Right atrium auricular region (tissue), 2 donors: ENCODE measurements around the gene KLHL25. TPM values are rescaled to one million over a fixed set of nuclear protein-coding genes. Genes with fewer than 3 reads are reported as not detected.

ENCODE experiments used
- DNase-seq: peaks from one replicate; pipeline ENCODE4 v3.0.0-alpha.2; 2019; ENCODE audit warnings: low spot score
- H3K27ac ChIP-seq, 2 donors: fragments of 200-600 bp; sonication (generic); 1 replicate in 1 of 2; 2 replicates in 1 of 2; pipeline ENCODE4 v1.5.1; 2016 to 2019
- H3K27me3 ChIP-seq, 2 donors: fragments of 200-600 bp; sonication (generic); one replicate each; pipeline versions ENCODE4 v1.5.1 to v1.6.0; 2017 to 2019
- H3K36me3 ChIP-seq: fragments of 200-600 bp; sonication (generic); one replicate; pipeline ENCODE4 v1.5.1; 2016
- H3K4me1 ChIP-seq, 2 donors: fragments of 200-600 bp; sonication (generic); one replicate each; pipeline versions ENCODE4 v1.5.1 to v1.6.0; 2017 to 2019
- H3K4me3 ChIP-seq, 2 donors: fragments of 200-600 bp; sonication (generic); 1 replicate in 1 of 2; 2 replicates in 1 of 2; pipeline ENCODE4 v1.5.1; 2017 to 2019; ENCODE audit warnings: mild to moderate bottlenecking in 1 of 2, moderate library complexity in 1 of 2
- H3K9me3 ChIP-seq, 2 donors: fragments of 200-600 bp; sonication (generic); one replicate each; pipeline ENCODE4 v1.5.1; 2019
- total RNA-seq, 2 donors: library from RNA; depleted of rRNA; stranded (reverse); fragments of >200 nt; gene quantifications; one replicate each; pipeline ENCODE4 v1.1.0, GENCODE V29; 2016
- TF ChIP-seq, protein P1 (sequence below), 2 donors: fragments of 200-600 bp; sonication (generic); IDR thresholded peaks; one replicate each; pipeline ENCODE4 v1.5.1; 2019; ENCODE audit warnings: antibody characterized with exemption in 2 of 2

KLHL25 gene
- total RNA-seq, 2 donors from 2014 or later, result 4.1 TPM

DNA sequence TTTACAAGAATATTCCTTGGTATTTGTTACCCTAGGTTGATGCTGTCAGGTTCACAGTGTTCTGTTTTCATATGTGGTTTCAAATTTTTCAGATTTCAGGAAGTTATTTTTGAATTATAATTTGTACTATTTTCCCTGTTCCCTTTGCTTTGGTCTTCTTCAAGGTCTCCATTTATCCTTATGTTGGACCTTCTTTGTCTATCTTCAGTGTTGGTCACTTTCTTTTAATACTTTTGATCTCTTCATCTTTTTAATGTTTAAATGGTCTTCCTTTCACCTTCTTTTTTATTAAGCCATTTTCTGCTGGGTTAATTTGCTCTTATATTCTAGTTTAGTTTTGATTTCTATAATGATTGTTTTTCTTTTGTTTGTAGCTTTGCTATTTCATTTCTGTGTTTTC, 61.3 kb downstream of the KLHL25 start:
- peaks cover 0 to 15% of the 10 kb centered on the region in 2 donors for H3K9me3 ChIP-seq
- DNase-seq, result no peak
- H3K4me3 ChIP-seq, result no peak overlapping the region
- H3K4me1 ChIP-seq, result peaks cover 0 to 13% of the 10 kb centered on the region in 2 donors
- no peak overlapping the region for H3K27ac ChIP-seq
- TF ChIP-seq, protein P1, sequence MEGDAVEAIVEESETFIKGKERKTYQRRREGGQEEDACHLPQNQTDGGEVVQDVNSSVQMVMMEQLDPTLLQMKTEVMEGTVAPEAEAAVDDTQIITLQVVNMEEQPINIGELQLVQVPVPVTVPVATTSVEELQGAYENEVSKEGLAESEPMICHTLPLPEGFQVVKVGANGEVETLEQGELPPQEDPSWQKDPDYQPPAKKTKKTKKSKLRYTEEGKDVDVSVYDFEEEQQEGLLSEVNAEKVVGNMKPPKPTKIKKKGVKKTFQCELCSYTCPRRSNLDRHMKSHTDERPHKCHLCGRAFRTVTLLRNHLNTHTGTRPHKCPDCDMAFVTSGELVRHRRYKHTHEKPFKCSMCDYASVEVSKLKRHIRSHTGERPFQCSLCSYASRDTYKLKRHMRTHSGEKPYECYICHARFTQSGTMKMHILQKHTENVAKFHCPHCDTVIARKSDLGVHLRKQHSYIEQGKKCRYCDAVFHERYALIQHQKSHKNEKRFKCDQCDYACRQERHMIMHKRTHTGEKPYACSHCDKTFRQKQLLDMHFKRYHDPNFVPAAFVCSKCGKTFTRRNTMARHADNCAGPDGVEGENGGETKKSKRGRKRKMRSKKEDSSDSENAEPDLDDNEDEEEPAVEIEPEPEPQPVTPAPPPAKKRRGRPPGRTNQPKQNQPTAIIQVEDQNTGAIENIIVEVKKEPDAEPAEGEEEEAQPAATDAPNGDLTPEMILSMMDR (IDR thresholded peaks at IDR 0.05), result no peak
- H3K27me3 ChIP-seq, result no peaks in the 10 kb centered on the region
- H3K36me3 ChIP-seq, result peaks cover 98% of the 10 kb centered on the region

GRCh38 chr15:85730001-85730820, 64.5 kb downstream of the KLHL25 start:
- H3K9me3 ChIP-seq, result peaks cover 0 to 15% of the 10 kb centered on the region in 2 donors
- no peaks in the 10 kb centered on the region for H3K27me3 ChIP-seq
- DNase-seq, result no peak
- H3K36me3 ChIP-seq, result peaks cover 98% of the 10 kb centered on the region
- peaks cover 0 to 38% of the 10 kb centered on the region in 2 donors for H3K4me1 ChIP-seq
- no peak overlapping the region for H3K4me3 ChIP-seq
- TF ChIP-seq, protein P1 (IDR thresholded peaks at IDR 0.05), result peak; percentile 53 to 79
- H3K27ac ChIP-seq, result peak overlapping the region; percentile 41 to 46

- TF ChIP-seq, protein P1 (IDR thresholded peaks at IDR 0.05), result no peak
- Histone ChIP-seq H3K4me1 (peaks cover 0 to 66% of the 10 kb centered on the region in 2 donors), H3K4me3 (no peak overlapping the region), H3K9me3 (no peaks in the 10 kb centered on the region), H3K36me3 (peaks cover 93% of the 10 kb centered on the region), H3K27ac (peak overlapping the region; percentile 85 to 87), H3K27me3 (no peaks in the 10 kb centered on the region)
- DNase-seq, result no peak
Measured at GRCh38 chr15:85727068-85727467, 67.7 kb downstream of the KLHL25 start.

- H3K4me1 ChIP-seq, result peaks cover 0 to 73% of the 10 kb centered on the region in 2 donors
- H3K27ac ChIP-seq, result peak overlapping the region; percentile 85 to 87
- H3K36me3 ChIP-seq, result peaks cover 93% of the 10 kb centered on the region
- H3K9me3 ChIP-seq, result no peaks in the 10 kb centered on the region
- TF ChIP-seq, protein P1 (IDR thresholded peaks at IDR 0.05), result no peak
- no peaks in the 10 kb centered on the region for H3K27me3 ChIP-seq
- DNase-seq, result no peak
- H3K4me3 ChIP-seq, result no peak overlapping the region
Measured at GRCh38 chr15:85726454-85726853, 68.3 kb downstream of the KLHL25 start.

GRCh38 chr15:85725564-85725963, 69.2 kb downstream of the KLHL25 start:
- peak overlapping the region; percentile 85 to 87 for H3K27ac ChIP-seq
- H3K4me1 ChIP-seq, result peaks cover 0 to 79% of the 10 kb centered on the region in 2 donors
- no peak for DNase-seq
- H3K36me3 ChIP-seq, result peaks cover 92% of the 10 kb centered on the region
- H3K27me3 ChIP-seq, result no peaks in the 10 kb centered on the region
- TF ChIP-seq, protein P1 (IDR thresholded peaks at IDR 0.05), result no peak
- no peaks in the 10 kb centered on the region for H3K9me3 ChIP-seq
- H3K4me3 ChIP-seq, result peak overlapping the region in 1 of 2 donors; percentile 1
